ENCODE data around the gene PLEK.

GRCh38 chr2:68371581-68371980 is 6.5 kb downstream of the PLEK start:
- TF ChIP-seq CTCF (IDR thresholded peaks at IDR 0.05; ENCODE audit: insufficient read depth, low read depth, low read length) (no peak), EZH2 (IDR thresholded peaks at IDR 0.05; ENCODE audit: insufficient read depth, low read length) (no peak)
